Measurements from ENCODE around the gene OR13J1. TPM values are rescaled to one million over a fixed set of nuclear protein-coding genes. Genes with fewer than 3 reads are reported as not detected.
A peak's percentile ranks its signal among the peaks of the same experiment; 100 is the strongest.

OR13J1 gene
- total RNA-seq, 1 experiment from 2014 or later = not detected

GRCh38 chr9:35856206-35856605 lies 14.0 kb downstream of the OR13J1 start (continued):
- TF ChIP-seq E2F1 (CRISPR knock-in tag; IDR thresholded peaks at IDR 0.05) = no peak
- TF ChIP-seq KAT7 (CRISPR knock-in tag; IDR thresholded peaks at IDR 0.05; ENCODE audit: borderline replicate concordance) = no peak
- no peak for TF ChIP-seq NR2C2 (CRISPR knock-in tag; IDR thresholded peaks at IDR 0.05)
- no peak for TF ChIP-seq SOX15 (CRISPR knock-in tag; IDR thresholded peaks at IDR 0.05)
- TF ChIP-seq STAT6 (CRISPR knock-in tag; conservative IDR thresholded peaks at IDR 0.05; ENCODE audit: low read depth) = no peak
- no peak for TF ChIP-seq JAZF1 (CRISPR knock-in tag; IDR thresholded peaks at IDR 0.05)

GRCh38 chr9:35854091-35854762 lies 16.0 kb downstream of the OR13J1 start:
- no peak overlapping the region for H3K27ac Mint-ChIP-seq
- no peak overlapping the region for H3K4me3 Mint-ChIP-seq
- ATAC-seq = no peak
- no peaks in the 10 kb centered on the region for H3K9me3 Mint-ChIP-seq
- DNase-seq (ENCODE audit: low spot score) = no peak
- H3K27me3 Mint-ChIP-seq (ENCODE audit: low read depth) = peaks cover 20% of the 10 kb centered on the region
- no peaks in the 10 kb centered on the region for H3K36me3 Mint-ChIP-seq
- TF ChIP-seq PRDM15 (CRISPR knock-in tag; IDR thresholded peaks at IDR 0.05) (0 out of 2 replicates have a peak, but pooled peaks have one; percentile 15), FOXK1 (CRISPR knock-in tag; IDR thresholded peaks at IDR 0.05) (no peak), ZNF281 (CRISPR knock-in tag; IDR thresholded peaks at IDR 0.05) (no peak), AFF4 (CRISPR knock-in tag; IDR thresholded peaks at IDR 0.05; ENCODE audit: borderline replicate concordance) (no peak), ATF1 (CRISPR knock-in tag; IDR thresholded peaks at IDR 0.05) (no peak)
- CTCF ChIA-PET = interaction anchor here (2.0 kb wide), 1 partner anchor 64 kb away, joined by 5 read pairs; no protein-coding TSS in a partner anchor
- H3K4me1 Mint-ChIP-seq = no peaks in the 10 kb centered on the region
- POLR2A ChIA-PET = no interaction called here
